Measurements from ENCODE around the gene MICU1.

- no peak for TF ChIP-seq POLR2A (IDR thresholded peaks at IDR 0.05; ENCODE audit: borderline replicate concordance, extremely low read depth, insufficient read depth, insufficient read length)
- TF ChIP-seq CTCF (IDR thresholded peaks at IDR 0.05 in 2 of 3, conservative IDR thresholded peaks at IDR 0.05 in 1 of 3; ENCODE audit: borderline replicate concordance in 1 of 3, insufficient read depth in 1 of 3, low read depth in 2 of 3, low read length in 2 of 3): no peak
- TF ChIP-seq EZH2 (IDR thresholded peaks at IDR 0.05): no peak
Observed at GRCh38 chr10:72356115-72356514, 269.8 kb downstream of the MICU1 start.

All from HCT116 (cell line).